GM18868 (cell line): ENCODE results near the gene TWIST1.

Experiments
- ATAC-seq: cut with Tn5 transposase; IDR thresholded peaks from one replicate; pipeline ENCODE4 v1.9.1; 2021; ENCODE audit warnings: mild to moderate bottlenecking, moderate library complexity; ENCODE audit not compliant: unreplicated experiment

TWIST1 gene

DNA sequence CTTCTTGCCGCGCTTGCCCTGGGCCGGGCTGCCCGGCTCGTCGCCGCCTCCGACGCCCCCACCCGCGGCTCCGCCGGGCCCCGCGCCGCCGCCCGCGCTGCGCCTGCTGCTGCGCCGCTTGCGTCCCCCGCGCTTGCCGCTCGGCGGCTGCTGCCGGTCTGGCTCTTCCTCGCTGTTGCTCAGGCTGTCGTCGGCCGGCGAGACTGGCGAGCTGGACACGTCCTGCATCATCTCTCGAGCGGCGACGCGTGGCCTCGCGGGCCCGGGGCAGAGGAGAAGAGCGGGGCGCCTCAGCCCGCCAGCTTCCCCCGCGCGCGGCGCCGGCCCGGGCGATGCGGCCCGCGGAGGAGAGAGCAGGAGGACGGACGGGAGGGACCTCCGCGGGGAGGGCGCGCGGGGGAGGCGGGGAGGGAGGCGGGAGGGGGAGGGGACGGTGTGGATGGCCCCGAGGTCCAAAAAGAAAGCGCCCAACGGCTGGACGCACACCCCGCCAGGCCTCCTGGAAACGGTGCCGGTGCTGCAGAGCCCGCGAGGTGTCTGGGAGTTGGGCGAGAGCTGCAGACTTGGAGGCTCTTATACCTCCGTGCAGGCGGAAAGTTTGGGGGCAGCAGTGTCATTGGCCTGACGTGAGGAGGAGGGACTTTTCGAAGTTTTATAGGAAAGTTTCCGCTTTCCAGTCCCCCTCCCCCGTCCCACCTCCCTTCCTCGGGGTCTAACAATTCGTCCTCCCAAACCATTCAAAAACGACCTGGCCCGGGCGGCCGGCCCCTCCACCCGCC is at the start of gene TWIST1:
TWIST1 (minus strand) TSS at position 546 of the 779 bp plus-strand sequence; CDS start at position 231, 315 bp downstream.
- peak; percentile 58 for ATAC-seq

- ATAC-seq, result no peak
These were observed 44.2 kb upstream of the TWIST1 start for GRCh38 chr7:19161671-19162070.

GRCh38 chr7:19146699-19147098 is 29.3 kb upstream of the TWIST1 start:
- no peak for ATAC-seq

DNA sequence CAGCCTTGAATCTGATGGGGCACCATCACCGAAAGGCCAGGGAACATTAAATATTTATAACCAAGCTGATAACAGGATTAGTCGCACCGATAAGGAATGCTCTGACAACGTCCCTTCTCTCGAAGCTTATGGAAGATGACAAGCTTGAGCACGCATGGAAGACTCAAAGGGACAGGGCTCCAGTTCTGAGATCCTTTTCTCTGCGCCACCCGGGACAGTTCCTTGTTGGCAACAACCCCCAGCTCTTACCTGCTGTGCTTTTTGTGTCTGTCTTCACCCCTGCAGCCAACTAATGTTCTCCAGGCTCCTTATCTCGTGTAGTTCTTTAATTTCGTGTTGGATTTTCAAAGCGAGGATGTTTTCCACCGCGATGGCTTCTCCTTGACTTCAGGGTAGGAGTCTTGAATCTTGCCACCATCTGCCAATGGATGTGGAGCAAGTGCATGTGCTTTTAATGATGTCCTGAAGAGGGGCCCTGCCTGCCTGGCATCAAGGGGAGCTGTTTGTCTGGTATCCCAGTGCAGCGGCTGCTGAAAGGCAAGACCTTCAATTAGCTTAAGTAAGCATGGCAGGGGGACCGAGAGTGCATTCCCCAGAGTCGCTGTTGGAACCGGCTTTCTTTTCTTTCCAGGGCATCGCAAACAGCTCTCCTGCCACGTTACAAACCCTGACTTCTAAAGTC is 28.1 kb upstream of the TWIST1 start:
- no peak for ATAC-seq

GRCh38 chr7:19144661-19145433 is 27.4 kb upstream of the TWIST1 start, which contains the start of gene FERD3L:
Gene FERD3L (minus strand): TSS chr7:19145421. CDS start chr7:19145362, 59 bp downstream.
- ATAC-seq, result no peak

DNA sequence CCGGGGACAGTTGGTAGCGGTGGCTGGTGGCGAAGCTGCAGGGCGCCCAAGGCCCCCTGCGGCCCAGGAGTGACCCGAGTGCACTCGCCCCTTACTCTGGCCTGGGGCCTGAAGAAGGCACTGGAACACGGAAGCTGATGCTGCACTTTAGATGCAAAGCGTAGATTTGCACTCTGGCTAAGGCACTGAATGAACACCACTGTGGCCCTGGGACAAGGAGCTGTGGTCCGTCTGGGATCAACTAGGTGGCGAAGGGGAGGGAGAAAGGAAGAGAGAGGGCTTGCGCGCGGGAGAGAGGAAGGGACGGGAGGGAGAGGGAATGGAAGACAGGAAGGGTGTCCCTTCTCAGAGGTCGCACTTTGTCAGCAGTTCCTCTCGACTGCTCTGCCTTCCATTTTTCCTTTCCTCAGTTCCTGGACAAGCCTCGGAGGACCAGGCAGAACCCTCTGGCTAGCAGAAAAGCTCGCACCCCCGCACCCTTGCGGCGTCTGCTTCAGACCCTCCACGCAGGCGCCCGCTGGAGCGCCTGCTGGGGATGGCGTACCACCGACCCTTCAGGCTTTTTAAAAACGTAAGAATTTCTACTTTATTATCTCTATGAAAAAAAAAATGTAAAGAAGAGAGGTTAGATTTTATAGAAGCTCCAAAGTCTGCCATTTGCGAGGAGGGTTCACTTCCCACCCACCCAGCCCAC is 26.6 kb upstream of the TWIST1 start:
- no peak for ATAC-seq

GRCh38 chr7:19139706-19140327 is 22.4 kb upstream of the TWIST1 start:
- no peak for ATAC-seq

- no peak for ATAC-seq
These were observed 16.4 kb upstream of the TWIST1 start for GRCh38 chr7:19133886-19134285.

- ATAC-seq, result no peak
These were observed 16.0 kb upstream of the TWIST1 start for GRCh38 chr7:19133390-19133789.

DNA sequence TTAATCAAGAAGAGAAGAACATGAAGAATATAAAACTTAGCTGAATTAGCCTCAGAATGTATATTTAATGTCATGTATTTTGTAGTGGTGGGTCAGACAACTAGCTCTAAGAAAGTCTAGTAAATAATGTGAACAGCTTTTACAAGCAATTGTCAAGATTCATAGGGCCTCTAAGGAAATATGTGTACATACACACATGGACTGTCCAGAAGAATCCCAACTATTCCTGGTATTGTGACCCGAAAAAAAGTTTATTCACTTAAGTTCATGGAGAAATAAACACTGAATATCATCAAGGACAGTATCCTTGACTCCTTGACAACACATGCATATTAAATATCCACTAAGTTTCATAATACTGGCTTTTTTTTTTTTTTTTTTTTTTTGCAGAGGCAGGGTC is 11.4 kb upstream of the TWIST1 start:
- ATAC-seq, result no peak

DNA sequence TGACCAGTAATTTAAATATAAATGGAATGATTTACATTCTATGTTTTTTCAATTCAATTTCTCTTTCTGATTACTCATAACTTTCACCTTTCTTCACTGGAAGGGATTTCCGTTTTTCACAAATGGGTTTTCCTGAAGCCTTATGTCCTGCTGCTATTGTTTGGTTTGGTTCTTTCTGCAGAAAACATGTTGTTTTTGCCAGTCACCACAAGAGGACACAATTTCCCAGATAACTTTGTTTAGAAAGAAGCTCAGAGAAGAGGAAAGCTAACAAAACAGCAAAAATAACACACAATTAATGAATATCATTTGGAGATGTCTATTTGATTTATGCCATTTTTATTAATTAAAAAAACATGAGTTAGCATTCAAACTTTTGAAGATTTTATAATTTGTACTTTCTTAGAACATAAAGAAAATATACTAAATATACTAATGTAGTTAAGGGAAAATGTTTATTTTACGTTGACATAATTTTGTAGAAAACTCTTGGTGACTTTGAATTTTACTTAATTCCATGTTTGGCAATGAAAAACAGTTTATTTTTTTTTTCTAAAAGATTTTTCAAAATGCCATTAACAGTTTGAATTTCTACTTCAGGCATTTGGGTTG is 4.6 kb upstream of the TWIST1 start:
- no peak for ATAC-seq

- ATAC-seq, result no peak
These were observed 2.5 kb upstream of the TWIST1 start for GRCh38 chr7:19119870-19120486.

GRCh38 chr7:19119372-19119771 is 1.9 kb upstream of the TWIST1 start:
- ATAC-seq, result no peak

DNA sequence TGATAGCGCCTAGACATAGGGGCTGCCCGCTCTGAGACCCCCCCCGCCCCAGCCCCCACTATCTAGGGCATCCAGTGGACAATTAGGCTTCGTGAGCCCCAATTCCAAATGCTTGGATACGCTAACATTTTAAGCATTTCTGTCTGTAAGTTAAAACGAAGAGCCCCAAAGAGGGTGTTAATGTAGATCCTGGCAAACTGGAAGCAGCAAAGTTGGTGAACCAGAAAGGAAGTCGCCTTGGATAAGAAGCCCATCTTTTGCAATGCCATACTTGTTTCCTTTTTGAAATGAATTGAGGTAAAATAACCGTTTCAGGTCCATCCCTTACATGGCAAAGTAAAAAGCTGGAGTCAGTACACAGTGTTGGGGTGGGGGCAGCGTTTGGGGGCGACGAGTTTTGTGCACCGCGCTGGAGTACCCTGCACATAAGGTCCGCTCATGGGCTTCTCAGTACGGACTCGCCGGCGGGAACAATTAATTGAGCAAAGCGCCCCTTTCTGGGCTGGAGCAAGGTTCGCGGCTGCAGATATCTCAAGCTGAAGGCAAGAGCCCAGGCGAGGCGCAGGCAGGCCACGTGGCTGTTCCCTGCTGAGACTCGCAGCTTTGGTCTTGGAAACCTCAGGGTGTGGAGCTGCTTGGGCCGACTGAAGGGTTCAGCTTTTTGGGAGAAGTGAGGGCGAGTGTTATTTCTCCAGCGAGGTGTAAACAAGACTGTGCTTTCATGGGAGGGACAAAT is 1.4 kb upstream of the TWIST1 start:
- ATAC-seq, result no peak

DNA sequence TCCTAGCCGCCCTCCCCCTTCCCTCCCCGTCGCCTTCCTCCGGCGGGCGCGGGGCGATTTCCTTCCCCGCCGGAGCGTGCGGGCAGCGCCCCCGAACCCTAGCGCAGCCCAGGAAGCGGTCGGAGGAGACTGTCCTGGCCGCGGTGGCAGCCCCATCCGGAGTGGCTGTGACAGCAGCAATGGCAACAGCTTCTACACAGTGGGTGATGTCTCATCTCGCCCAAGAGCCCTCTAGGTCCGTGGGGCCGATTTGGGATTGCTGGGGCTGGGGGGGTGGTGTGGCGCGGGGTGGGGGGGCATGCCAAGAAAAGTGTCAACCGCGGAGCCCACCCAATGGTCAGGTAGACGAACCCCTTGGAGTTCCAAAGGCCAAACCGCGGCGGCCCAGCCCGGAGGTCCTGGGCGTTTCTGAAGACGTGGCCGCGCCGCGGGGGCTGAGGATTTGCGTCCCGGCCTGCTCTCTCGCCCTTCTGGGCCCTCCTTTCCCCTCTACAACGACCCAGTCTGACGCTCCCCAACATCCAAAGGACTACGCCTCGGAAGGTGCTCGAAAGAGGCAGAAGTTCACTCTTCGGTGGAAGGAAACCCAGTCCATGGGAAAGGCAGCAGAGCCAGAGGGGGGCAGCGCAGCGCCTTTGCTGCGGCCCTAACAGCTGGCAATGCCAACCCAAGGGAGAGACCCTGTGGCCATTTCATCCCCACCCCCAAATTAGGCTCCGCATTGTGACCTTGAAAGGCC is 603 bp upstream of the TWIST1 start:
- no peak for ATAC-seq

DNA sequence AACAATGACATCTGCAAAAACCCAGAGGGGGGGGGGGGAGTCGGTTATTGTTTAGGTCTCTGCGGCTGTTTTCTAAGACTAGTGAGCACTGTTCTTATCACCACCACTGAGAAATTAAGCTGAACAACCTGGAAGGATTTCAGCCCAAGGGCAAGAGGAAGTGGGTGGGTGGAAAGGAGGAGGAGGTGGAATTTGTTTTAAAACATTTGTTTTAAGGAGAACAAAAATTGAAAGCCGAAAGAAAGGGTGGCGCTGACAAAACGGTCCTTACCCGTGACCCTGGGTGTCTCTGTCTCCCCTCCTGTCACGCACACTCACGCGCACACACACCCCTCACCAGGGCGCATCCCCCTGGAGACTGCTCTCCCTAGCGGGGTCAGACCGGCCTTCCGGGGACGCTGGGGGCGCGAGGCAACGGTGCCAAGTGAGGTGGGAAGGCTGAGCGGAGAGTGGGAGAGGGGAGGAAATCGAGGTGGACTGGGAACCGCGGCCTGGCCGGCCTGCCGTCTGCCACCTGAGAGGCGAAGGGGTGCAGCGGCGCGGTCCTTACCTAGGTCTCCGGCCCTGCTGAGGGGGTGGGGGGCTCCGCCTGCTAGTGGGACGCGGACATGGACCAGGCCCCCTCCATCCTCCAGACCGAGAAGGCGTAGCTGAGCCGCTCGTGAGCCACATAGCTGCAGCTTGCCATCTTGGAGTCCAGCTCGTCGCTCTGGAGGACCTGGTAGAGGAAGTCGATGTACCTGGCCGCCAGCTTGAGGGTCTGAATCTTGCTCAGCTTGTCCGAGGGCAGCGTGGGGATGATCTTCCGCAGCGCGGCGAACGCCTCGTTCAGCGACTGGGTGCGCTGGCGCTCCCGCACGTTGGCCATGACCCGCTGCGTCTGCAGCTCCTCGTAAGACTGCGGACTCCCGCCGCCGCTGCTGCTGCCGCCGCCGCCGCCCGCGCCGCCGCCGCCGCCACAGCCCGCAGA is 1.0 kb downstream of the TWIST1 start:
- ATAC-seq, result peak; percentile 32

DNA sequence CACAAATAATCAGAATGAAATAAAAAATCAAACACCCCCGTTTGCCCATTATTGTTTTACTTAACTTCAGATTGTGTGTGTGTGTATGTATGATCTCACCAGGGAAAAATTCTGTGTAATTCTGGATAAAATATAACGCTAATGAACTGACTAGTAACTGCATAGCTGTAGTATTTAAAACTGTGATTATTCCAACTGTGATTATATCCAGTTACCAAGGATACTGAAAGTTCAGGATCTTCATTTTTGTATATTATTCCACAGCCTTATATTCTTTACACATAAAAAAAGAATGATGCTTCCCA is 2.9 kb downstream of the TWIST1 start:
- no peak for ATAC-seq
